Measurements from ENCODE around the gene TTC13. TPM values are rescaled to one million over a fixed set of nuclear protein-coding genes. Genes with fewer than 3 reads are reported as not detected.

The TTC13 gene
- total RNA-seq, 4 donors from 2014 or later, result 24.4 to 43.0 (median 26.1) TPM

DNA sequence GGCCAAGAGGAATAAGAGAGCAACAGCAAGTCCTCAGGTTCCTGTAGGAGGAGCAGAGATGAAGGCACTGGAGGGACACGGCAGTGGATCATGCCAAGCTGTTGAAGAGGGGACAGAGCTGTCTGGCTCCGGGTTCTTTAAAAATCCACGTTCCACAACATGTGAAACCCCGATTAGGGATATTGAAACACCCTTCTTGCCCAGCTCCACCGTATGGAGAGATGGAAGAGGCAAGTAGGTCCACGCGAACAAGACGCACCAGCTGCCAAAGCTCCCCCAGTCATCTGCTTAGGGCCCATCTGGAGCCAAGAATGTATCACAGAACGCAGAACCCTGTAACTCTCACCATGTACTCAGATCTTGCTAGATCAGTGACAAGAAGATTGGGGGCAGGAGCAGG lies 114.2 kb downstream of the TTC13 start:
- TF ChIP-seq, protein P1, sequence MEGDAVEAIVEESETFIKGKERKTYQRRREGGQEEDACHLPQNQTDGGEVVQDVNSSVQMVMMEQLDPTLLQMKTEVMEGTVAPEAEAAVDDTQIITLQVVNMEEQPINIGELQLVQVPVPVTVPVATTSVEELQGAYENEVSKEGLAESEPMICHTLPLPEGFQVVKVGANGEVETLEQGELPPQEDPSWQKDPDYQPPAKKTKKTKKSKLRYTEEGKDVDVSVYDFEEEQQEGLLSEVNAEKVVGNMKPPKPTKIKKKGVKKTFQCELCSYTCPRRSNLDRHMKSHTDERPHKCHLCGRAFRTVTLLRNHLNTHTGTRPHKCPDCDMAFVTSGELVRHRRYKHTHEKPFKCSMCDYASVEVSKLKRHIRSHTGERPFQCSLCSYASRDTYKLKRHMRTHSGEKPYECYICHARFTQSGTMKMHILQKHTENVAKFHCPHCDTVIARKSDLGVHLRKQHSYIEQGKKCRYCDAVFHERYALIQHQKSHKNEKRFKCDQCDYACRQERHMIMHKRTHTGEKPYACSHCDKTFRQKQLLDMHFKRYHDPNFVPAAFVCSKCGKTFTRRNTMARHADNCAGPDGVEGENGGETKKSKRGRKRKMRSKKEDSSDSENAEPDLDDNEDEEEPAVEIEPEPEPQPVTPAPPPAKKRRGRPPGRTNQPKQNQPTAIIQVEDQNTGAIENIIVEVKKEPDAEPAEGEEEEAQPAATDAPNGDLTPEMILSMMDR (IDR thresholded peaks at IDR 0.05; ENCODE audit: low read depth), result no peak

DNA sequence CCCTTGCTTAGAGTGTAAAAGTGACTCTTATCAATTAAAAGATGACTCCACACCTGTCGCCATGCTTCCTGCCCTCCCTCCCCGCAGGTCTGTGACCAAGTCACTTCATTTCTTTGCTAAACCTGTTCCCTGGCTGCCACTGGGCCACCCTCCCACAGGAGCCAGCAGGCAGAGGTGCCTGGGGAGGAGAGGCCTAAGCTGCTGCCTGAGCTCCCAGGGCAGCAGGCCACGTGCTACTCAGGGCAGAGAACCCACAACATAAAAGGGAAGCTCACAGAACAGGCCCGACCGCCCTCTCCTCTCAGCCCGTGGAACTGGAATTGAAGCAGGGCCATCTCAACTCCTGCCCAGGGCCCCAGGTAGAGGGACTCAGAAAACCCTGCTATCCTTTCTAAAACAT lies 115.2 kb downstream of the TTC13 start:
- TF ChIP-seq, protein P1 (IDR thresholded peaks at IDR 0.05; ENCODE audit: low read depth), result no peak

DNA sequence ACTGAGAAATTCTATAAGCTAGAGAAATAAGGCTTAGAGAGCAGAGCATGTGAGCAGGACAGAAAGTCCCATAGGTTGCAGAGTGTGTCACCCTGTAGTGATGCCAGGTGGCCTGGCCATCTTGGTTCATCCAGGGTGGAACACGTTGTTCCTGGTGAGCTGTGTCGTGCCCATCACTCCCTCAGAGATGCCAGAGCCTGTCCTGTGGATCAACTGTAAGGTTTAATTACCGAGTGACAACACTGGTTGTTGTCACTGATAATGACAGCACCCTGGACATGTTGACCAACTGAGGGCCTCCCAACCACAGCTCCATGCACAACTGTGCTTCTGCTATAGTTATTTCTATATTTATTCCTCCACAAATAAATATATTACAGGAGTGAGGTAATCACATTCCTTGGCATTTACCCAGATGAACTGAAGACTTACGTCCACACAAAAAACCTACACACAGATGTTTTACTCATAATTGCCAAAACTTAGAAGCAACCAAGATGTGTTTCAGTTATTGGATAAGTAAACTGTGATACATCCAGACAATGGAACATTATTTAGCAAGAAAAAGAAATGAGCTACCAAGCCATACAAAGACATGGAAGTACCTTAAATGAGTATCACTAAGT lies 116.6 kb downstream of the TTC13 start:
- TF ChIP-seq, protein P1 (IDR thresholded peaks at IDR 0.05; ENCODE audit: low read depth), result no peak

DNA sequence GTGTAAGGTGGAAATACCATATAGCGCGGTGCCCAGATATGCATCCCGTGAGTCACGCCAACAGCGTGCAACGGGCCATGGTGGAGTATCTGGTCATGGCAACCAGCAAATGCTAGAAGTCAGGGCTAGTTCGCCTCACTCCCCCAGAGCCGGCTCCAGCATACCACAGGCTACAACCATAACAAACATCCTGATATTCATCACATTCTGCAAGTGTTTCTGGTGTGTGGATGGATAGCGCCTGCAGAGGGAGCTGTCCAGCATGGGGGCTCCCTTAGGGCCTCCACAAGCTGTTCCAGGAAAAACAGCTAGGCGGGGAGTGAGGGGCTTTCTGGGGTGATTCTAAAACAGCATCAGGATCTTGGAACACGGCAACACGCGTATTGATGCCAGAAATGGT lies 117.2 kb downstream of the TTC13 start:
- TF ChIP-seq, protein P1 (IDR thresholded peaks at IDR 0.05; ENCODE audit: low read depth), result no peak

DNA sequence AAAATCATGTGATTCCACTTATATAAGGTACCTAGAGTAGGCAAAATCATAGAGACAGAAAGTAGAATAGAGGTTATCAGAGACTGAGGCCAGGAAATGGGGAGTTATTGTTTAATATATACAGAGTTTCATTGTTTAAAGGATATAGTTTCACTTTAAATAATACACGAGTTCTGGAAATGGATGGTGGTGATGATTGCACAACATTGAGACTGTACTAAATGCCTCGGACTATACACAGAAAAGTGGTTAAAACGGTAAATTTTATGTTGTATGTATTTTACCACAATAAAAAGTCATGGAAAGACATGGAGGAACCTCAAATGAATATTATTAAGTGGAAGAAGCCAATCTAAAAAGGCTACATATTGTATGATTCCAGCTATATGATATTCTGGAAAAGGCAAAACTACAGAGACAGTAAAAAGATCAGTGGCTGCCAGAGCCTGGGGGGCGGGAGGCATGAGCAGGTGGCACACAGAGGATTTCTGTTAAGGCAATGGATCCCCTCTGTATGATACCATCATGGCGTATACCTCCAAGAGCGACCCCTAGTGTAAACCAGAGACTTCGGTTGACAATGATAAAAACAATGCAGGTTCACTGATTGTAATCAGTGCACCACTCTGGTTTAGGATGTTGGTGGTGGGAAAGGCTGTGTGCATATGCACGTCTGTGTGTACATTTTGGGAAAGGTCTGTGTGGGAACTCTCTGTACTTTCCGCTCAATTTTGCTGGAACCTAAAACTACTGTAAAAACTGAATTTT lies 117.9 kb downstream of the TTC13 start:
- TF ChIP-seq, protein P1 (IDR thresholded peaks at IDR 0.05; ENCODE audit: low read depth), result no peak

DNA sequence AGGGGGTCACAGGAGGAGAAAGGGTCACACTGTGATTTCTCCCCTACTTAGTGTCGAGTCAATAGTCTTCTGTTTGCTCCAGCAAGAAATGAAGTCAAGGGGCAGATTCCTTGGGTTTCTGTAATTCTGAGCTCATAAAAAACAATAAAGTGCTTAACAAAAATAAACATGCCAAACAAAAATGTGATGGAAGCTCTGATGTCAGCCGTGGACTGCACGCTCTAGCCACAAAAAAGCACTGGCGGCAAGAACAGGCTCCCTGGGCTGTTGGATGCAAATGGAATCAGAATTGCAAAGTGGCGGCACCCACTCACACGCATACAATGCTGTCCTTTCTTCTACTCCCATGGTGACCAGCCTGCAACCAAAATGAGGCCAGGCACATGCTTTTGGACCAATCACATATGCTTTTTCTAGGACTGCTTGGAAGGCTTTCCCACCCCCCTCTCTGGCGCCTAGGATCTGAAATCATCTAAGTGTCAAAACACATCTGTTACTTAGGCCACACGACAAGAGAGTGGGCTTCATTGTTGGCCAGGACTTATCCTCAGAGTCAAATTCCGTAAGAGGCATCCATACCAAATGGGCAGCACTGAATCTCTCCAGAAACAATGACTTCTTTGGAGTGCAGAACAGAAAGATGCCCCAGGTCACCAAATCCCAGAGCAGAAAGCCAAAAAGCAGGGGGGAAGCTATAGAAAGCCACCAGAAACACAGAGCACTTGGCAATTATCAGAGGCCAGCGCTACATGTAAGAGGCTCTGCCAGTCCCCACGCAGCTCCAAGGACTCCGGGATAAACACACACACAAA lies 119.5 kb downstream of the TTC13 start:
- TF ChIP-seq, protein P1 (IDR thresholded peaks at IDR 0.05; ENCODE audit: low read depth), result no peak
